SH-SY5Y (cell line): Measurements from ENCODE around the gene MAP3K2.

Experiments
- GATA2 ChIP-seq: IDR thresholded peaks from 2 replicates; pipeline ENCODE4 v1.6.1; 2011; ENCODE audit warnings: mild to moderate bottlenecking, low read depth, low read length
- GATA3 ChIP-seq: IDR thresholded peaks from 2 replicates; pipeline ENCODE4 v1.6.1; 2011; ENCODE audit warnings: low read depth, mild to moderate bottlenecking, low read length, moderate library complexity

GRCh38 chr2:127421116-127421800 lies 33.5 kb upstream of the MAP3K2 start:
- TF ChIP-seq GATA3 (no peak), GATA2 (no peak)
